Sigmoid colon (tissue), 7 donors: ENCODE results near the gene PTTG1IP2. TPM values are rescaled to one million over a fixed set of nuclear protein-coding genes. Genes with fewer than 3 reads are reported as not detected.
A peak's percentile ranks its signal among the peaks of the same experiment; 100 is the strongest.
"Not testable (repeated sequence)": the region's sequence is repeated elsewhere in the genome, so short reads cannot be mapped to it uniquely, and the experiment has no call there.

ENCODE experiments used
- DNase-seq: peaks from one replicate; pipeline ENCODE4 v3.0.0-alpha.2; 2019
- H3K27ac ChIP-seq, 4 donors: fragments of 200-600 bp; sonication (generic); one replicate each; pipeline ENCODE4 v1.5.1; 2016 to 2019; ENCODE audit warnings: mild to moderate bottlenecking in 1 of 4
- H3K27me3 ChIP-seq, 3 donors: fragments of 200-600 bp; sonication (generic); one replicate each; pipeline ENCODE4 v1.5.1; 2019; ENCODE audit warnings: mild to moderate bottlenecking in 1 of 3
- H3K36me3 ChIP-seq, 4 donors: fragments of 200-600 bp; sonication (generic); one replicate each; pipeline ENCODE4 v1.5.1; 2016 to 2019
- H3K4me1 ChIP-seq, 4 donors: fragments of 200-600 bp; sonication (generic); one replicate each; pipeline ENCODE4 v1.5.1; 2017 to 2019
- H3K4me3 ChIP-seq, 4 donors: fragments of 200-600 bp; sonication (generic); one replicate each; pipeline ENCODE4 v1.5.1; 2017 to 2019; ENCODE audit warnings: mild to moderate bottlenecking in 2 of 4, moderate library complexity in 1 of 4
- H3K9me3 ChIP-seq, 4 donors: fragments of 200-600 bp in 3 of 4; sonication (generic) in 3 of 4; one replicate each; pipeline versions ENCODE4 v1.5.1 to v1.6.1; 2013 to 2019
- EP300 ChIP-seq, 4 donors: sonication (generic); formaldehyde crosslinking; IDR thresholded peaks; one replicate each; pipeline ENCODE4 v1.6.1; 2017; ENCODE audit warnings: antibody characterized with exemption in 4 of 4
- POLR2A ChIP-seq, 2 donors: fragments of 450-650 bp; IDR thresholded peaks; one replicate each; pipeline ENCODE4 v1.6.1; 2016; ENCODE audit warnings: antibody characterized with exemption in 2 of 2, mild to moderate bottlenecking in 2 of 2, moderate library complexity in 2 of 2
- POLR2AphosphoS5 ChIP-seq, 4 donors: sonication (generic); formaldehyde crosslinking; IDR thresholded peaks; one replicate each; pipeline ENCODE4 v1.6.1; 2017; ENCODE audit warnings: antibody characterized with exemption in 4 of 4
- WGBS, 2 donors: extraction: QIAGEN DNeasy Blood & Tissue Kit; methylation state at CpG; one replicate each; pipeline ENCODE4 v1.1.7; 2013; 5-methylcytosine and 5-hydroxymethylcytosine counted together
- intact Hi-C: fragments of 100-400 bp; cut with DNase I; formaldehyde crosslinking; loops from one replicate; pipeline ENCODE4 v1.15.1; 2023
- polyA plus RNA-seq, 3 donors: library from polyadenylated mRNA; stranded (reverse); fragments of 200-250 nt; gene quantifications; one replicate each; pipeline ENCODE4 v1.2.3, GENCODE V29; 2013
- total RNA-seq, 4 donors: library from RNA; depleted of rRNA; stranded (reverse); fragments of >200 nt; gene quantifications; one replicate each; pipeline ENCODE4 v1.1.0, GENCODE V29; 2016
- TF ChIP-seq, protein P1 (sequence below), 4 experiments: fragments of 450-650 bp in 3 of 4; fragments of 200-600 bp in 1 of 4; IDR thresholded peaks; one replicate each; pipeline ENCODE4 v1.5.1; 2016 to 2019; ENCODE audit warnings: antibody characterized with exemption in 4 of 4, mild to moderate bottlenecking in 3 of 4, moderate library complexity in 2 of 4
- donor health status: healthy with polysubstance abuse.
- donor health status: Bipolar disorder and iron deficiency.
- donor health status: healthy.

Gene PTTG1IP2
- total and polyA plus RNA-seq, 7 donors: not detected

DNA sequence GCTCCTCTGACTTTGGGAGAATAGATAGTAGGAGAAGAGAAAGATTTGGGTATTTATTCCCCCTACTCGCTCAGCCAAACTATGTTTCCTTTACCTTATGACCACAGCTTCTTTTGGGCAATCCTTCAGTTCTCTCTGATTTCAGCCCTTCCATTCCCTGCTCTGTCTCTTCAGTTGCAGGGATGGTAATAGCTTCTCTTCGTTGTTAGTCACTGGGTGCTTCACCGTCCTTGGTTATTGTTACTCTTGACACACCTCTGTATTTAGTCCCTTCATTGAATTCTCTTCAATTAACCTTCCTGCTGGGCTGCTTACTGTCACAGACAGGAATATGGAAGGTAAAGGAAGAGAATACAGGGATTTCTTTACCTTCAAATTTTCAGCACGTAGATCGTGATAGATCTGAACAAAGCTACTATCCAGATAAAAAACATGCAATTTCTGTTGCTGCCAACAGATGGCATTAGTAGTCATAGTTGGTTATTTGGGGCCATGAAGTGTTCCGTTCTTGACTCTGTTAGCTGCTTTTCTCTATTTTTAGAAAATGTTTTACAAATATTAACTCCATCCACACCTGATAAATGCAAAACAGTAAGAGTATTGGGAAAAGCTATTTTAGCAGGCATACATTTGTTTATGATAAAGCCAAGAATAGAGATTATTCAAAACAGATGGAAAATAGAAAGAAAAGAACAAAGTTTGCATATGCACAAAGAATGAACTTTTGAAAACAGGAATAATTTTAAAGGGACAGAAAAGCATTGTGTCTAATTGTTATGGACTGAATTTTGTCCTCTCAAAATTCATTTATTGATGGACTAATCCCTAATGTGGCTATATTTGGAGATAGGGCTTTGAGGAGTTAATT, 14.0 kb upstream of the PTTG1IP2 start:
- peaks cover 0 to 2% (median 0%) of the 10 kb centered on the region in 4 donors for H3K4me1 ChIP-seq
- intact Hi-C loops: loop anchor here (2.0 to 10.0 kb wide), 4 partner anchors 139 to 809 kb away; partner anchors contain the start of genes CDK14 and FZD1
- H3K4me3 ChIP-seq: peak overlapping the region in 2 of 4 donors; percentile 20 to 31
- no peak overlapping the region for H3K27ac ChIP-seq
- H3K27me3 ChIP-seq: no peaks in the 10 kb centered on the region
- no peaks in the 10 kb centered on the region for H3K36me3 ChIP-seq
- TF ChIP-seq POLR2A (IDR thresholded peaks at IDR 0.05) (no peak), POLR2AphosphoS5 (IDR thresholded peaks at IDR 0.05) (no peak), EP300 (IDR thresholded peaks at IDR 0.05) (no peak)
- TF ChIP-seq, protein P1, sequence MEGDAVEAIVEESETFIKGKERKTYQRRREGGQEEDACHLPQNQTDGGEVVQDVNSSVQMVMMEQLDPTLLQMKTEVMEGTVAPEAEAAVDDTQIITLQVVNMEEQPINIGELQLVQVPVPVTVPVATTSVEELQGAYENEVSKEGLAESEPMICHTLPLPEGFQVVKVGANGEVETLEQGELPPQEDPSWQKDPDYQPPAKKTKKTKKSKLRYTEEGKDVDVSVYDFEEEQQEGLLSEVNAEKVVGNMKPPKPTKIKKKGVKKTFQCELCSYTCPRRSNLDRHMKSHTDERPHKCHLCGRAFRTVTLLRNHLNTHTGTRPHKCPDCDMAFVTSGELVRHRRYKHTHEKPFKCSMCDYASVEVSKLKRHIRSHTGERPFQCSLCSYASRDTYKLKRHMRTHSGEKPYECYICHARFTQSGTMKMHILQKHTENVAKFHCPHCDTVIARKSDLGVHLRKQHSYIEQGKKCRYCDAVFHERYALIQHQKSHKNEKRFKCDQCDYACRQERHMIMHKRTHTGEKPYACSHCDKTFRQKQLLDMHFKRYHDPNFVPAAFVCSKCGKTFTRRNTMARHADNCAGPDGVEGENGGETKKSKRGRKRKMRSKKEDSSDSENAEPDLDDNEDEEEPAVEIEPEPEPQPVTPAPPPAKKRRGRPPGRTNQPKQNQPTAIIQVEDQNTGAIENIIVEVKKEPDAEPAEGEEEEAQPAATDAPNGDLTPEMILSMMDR (IDR thresholded peaks at IDR 0.05): peak; percentile 34 to 70 (median 64)
- WGBS, 2 donors: 24 to 38% methylated on average over 6 of the region's 6 CpGs
- H3K9me3 ChIP-seq: no peaks in the 10 kb centered on the region
- no peak for DNase-seq

DNA sequence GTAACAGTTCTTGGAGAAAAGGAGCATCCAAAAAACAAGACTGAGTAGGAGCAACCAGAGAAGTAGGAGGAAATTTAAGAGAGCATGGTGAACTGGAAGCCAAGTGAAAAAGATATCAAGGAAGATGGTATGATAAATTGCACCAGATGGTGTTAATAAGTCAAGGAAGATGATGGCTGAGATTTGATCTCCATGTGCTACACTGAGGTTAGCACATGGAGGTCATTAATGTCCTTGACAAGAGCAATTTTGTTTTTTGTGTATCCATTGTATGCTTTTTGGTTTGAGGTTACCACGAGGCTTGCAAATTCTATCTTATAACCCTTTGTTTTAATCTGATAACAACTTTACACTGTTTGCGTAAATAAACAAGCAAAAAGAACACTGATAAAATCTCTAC, 11.3 kb upstream of the PTTG1IP2 start:
- TF ChIP-seq POLR2A (IDR thresholded peaks at IDR 0.05) (no peak), EP300 (IDR thresholded peaks at IDR 0.05) (no peak)
- TF ChIP-seq, protein P1 (IDR thresholded peaks at IDR 0.05): no peak
- 56 to 71% methylated on average over 2 of the region's 2 CpGs for WGBS, 2 donors
- intact Hi-C loops: loop anchor here (10.0 kb wide), 2 partner anchors 137 to 807 kb away; partner anchors contain the start of genes CDK14 and FZD1

DNA sequence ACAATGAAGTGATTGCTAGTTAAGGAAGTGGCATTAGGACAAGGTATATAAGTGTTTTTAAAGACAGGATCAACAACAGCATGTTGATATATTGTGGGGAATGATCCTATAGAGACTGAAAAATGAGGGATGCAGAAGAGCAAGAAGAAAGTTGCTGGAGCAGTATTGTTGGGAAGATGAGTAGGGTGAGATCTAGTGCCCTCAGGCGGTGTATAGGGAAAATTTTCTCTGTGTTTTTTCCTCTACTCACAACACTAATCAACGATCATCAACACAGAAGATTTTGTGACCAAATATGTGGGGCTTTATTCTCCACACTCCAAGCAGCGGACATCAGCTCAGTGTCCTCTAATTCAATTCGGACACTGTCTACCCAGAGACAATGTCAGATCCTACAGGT, 9.6 kb upstream of the PTTG1IP2 start:
- 86 to 93% methylated on average over 4 of the region's 4 CpGs for WGBS, 2 donors
- H3K27me3 ChIP-seq: no peaks in the 10 kb centered on the region
- H3K4me1 ChIP-seq: peaks cover 0 to 5% (median 1%) of the 10 kb centered on the region in 4 donors
- TF ChIP-seq EP300 (IDR thresholded peaks at IDR 0.05) (no peak), POLR2AphosphoS5 (IDR thresholded peaks at IDR 0.05) (no peak), POLR2A (IDR thresholded peaks at IDR 0.05) (no peak)
- TF ChIP-seq, protein P1 (IDR thresholded peaks at IDR 0.05): no peak
- no peaks in the 10 kb centered on the region for H3K9me3 ChIP-seq
- H3K27ac ChIP-seq: no peak overlapping the region
- intact Hi-C loops: loop anchor here (10.0 kb wide), 2 partner anchors 135 to 805 kb away; partner anchors contain the start of genes CDK14 and FZD1
- DNase-seq: no peak
- H3K4me3 ChIP-seq: no peak overlapping the region
- no peaks in the 10 kb centered on the region for H3K36me3 ChIP-seq

More for the DNA sequence above, 11.3 kb upstream of the PTTG1IP2 start:
- H3K27ac ChIP-seq: no peak overlapping the region
- H3K27me3 ChIP-seq: no peaks in the 10 kb centered on the region
- DNase-seq: no peak
- no peaks in the 10 kb centered on the region for H3K36me3 ChIP-seq
- H3K4me3 ChIP-seq: no peak overlapping the region
- H3K4me1 ChIP-seq: peaks cover 0 to 2% (median 0%) of the 10 kb centered on the region in 4 donors
- H3K9me3 ChIP-seq: no peaks in the 10 kb centered on the region

DNA sequence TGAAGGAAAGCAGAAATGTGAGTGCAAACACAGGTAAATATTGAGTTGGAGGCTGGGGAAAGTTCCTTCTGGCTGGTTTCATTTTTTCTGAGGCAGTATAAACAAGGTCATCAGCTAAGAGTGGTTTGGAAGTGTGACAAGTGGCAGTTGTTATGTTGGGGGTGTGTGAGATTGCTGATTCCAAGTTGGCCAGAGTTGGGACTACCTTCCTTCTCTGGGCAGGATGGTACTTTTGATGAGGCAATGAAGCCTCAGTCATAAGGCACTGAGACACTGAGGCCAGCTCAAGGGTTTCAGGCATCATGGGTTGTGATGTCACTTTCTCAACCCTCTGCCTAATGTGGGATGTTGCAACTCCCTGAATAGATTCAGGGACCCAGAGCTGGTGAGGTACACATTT, 8.2 kb upstream of the PTTG1IP2 start:
- Histone ChIP-seq H3K4me1 (peaks cover 0 to 5% (median 0%) of the 10 kb centered on the region in 4 donors), H3K36me3 (no peaks in the 10 kb centered on the region), H3K27me3 (no peaks in the 10 kb centered on the region), H3K4me3 (no peak overlapping the region), H3K27ac (no peak overlapping the region), H3K9me3 (no peaks in the 10 kb centered on the region)
- no peak for DNase-seq
- intact Hi-C loops: no loop called here
- TF ChIP-seq EP300 (IDR thresholded peaks at IDR 0.05): no peak
- TF ChIP-seq POLR2A (IDR thresholded peaks at IDR 0.05): no peak
- TF ChIP-seq POLR2AphosphoS5 (IDR thresholded peaks at IDR 0.05): no peak
- TF ChIP-seq, protein P1 (IDR thresholded peaks at IDR 0.05): no peak

DNA sequence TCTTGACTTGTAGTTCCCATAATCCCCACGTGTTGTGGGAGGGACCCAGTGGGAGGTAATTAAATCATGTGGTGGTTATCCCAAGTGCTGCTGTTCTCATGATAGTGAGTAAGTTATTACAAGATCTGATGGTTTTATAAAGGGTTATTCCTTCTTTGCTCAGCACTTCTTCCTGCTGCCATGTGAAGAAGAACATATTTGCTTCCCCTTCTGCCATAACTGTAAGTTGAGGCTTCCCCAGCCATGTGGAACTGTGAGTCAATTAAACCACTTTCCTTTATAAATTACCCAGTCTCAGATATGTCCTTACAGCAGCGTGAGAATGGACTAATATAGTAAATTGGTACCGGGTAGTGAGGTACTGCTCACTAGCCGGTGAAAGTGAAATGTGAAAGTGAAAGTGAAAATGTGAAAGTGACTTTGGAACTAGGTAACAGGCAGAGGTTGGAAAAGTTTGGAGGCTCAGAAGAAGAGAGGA, 6.2 kb upstream of the PTTG1IP2 start:
- H3K27me3 ChIP-seq, intact Hi-C loops, H3K4me1 ChIP-seq, DNase-seq, H3K36me3 ChIP-seq, H3K9me3 ChIP-seq: not testable (repeated sequence)
- peak overlapping the region; percentile 5 to 48 (median 36) for H3K4me3 ChIP-seq
- WGBS, 2 donors: 6 to 38% methylated on average over 4 of the region's 4 CpGs
- H3K27ac ChIP-seq: peak overlapping the region; percentile 51 to 72 (median 59)
